Astrocyte (in vitro differentiated cells and primary cell): ENCODE results near the gene RTN4IP1. TPM values are rescaled to one million over a fixed set of nuclear protein-coding genes. Genes with fewer than 3 reads are reported as not detected.

Experiments
- DNase-seq: peaks from one replicate; pipeline ENCODE4 v3.0.0-alpha.2; 2010; ENCODE audit warnings: low read depth
- FAIRE-seq: peaks from 2 replicates; lab custom pipeline; 2011; peaks lifted over from hg19 to GRCh38; lab: Jason Lieb, UNC
- H2AFZ ChIP-seq: 2 replicates; pipeline ENCODE4 v1.6.0; 2012; ENCODE audit warnings: low read depth, low read length, inconsistent platforms
- H3K27ac ChIP-seq: 2 replicates; pipeline ENCODE4 v1.5.1; 2011; ENCODE audit warnings: low read depth, low read length, inconsistent platforms
- H3K27me3 ChIP-seq: 2 replicates; pipeline ENCODE4 v1.6.0; 2011; ENCODE audit warnings: low read length, inconsistent platforms; ENCODE audit not compliant: insufficient read depth
- H3K36me3 ChIP-seq: 2 replicates; pipeline ENCODE4 v1.5.1; 2011; ENCODE audit warnings: low read length, inconsistent platforms; ENCODE audit not compliant: insufficient read depth
- H3K4me1 ChIP-seq: 2 replicates; pipeline ENCODE4 v1.5.1; 2011; ENCODE audit warnings: low read length, inconsistent platforms; ENCODE audit not compliant: insufficient read depth
- H3K4me2 ChIP-seq: 2 replicates; pipeline ENCODE4 v1.6.0; 2012; ENCODE audit warnings: low read length, inconsistent platforms
- H3K4me3 ChIP-seq: 2 replicates; pipeline ENCODE4 v1.5.1; 2011; ENCODE audit warnings: low read depth, mild to moderate bottlenecking, low read length, inconsistent platforms; ENCODE audit not compliant: insufficient read depth
- H3K79me2 ChIP-seq: 2 replicates; pipeline ENCODE4 v1.6.0; 2012; ENCODE audit warnings: mild to moderate bottlenecking, low read length, inconsistent platforms; ENCODE audit not compliant: insufficient read depth
- H3K9ac ChIP-seq: 2 replicates; pipeline ENCODE4 v1.6.0; 2012; ENCODE audit warnings: mild to moderate bottlenecking, low read length, inconsistent platforms
- H3K9me3 ChIP-seq: 2 replicates; pipeline ENCODE4 v1.5.1; 2012; ENCODE audit warnings: low read depth, mild to moderate bottlenecking, low read length, inconsistent platforms; ENCODE audit not compliant: insufficient read depth
- H4K20me1 ChIP-seq: 2 replicates; pipeline ENCODE4 v1.6.0; 2012; ENCODE audit warnings: low read length, inconsistent platforms; ENCODE audit not compliant: insufficient read depth
- H3K27ac Mint-ChIP-seq: one replicate; pipeline ENCODE4 v1.8.0; 2021; ENCODE audit warnings: mild to moderate bottlenecking, mixed read lengths; ENCODE audit not compliant: unreplicated experiment
- H3K27me3 Mint-ChIP-seq: one replicate; pipeline ENCODE4 v1.8.0; 2021; ENCODE audit warnings: low read depth, mixed read lengths; ENCODE audit not compliant: unreplicated experiment
- H3K36me3 Mint-ChIP-seq: one replicate; pipeline ENCODE4 v1.8.0; 2021; ENCODE audit warnings: low read depth, mixed read lengths; ENCODE audit not compliant: unreplicated experiment
- H3K4me1 Mint-ChIP-seq: one replicate; pipeline ENCODE4 v1.8.0; 2021; ENCODE audit warnings: low read depth, mixed read lengths; ENCODE audit not compliant: unreplicated experiment
- H3K4me3 Mint-ChIP-seq: one replicate; pipeline ENCODE4 v1.8.0; 2021; ENCODE audit warnings: mild to moderate bottlenecking, moderate library complexity, mixed read lengths; ENCODE audit not compliant: unreplicated experiment
- H3K9me3 Mint-ChIP-seq: one replicate; pipeline ENCODE4 v1.8.0; 2021; ENCODE audit warnings: mild to moderate bottlenecking, mixed read lengths; ENCODE audit not compliant: unreplicated experiment
- CTCF ChIP-seq: IDR thresholded peaks from 2 replicates; pipeline ENCODE4 v1.5.1; 2011; ENCODE audit warnings: low read depth, mild to moderate bottlenecking, inconsistent platforms, low read length, moderate library complexity; ENCODE audit not compliant: insufficient read depth
- EZH2 ChIP-seq: IDR thresholded peaks from 2 replicates; pipeline ENCODE4 v1.6.1; 2012; ENCODE audit warnings: mild to moderate bottlenecking, low read length, inconsistent platforms; ENCODE audit not compliant: insufficient read depth
- total RNA-seq: library from RNA; stranded (reverse); gene quantifications from 2 replicates; pipeline ENCODE4 v1.2.1, GENCODE V29; 2021

The RTN4IP1 gene
- total RNA-seq, 1 donor from 2014 or later, result 5.3 TPM

GRCh38 chr6:106667022-106667402, 37.7 kb upstream of the RTN4IP1 start:
- Histone ChIP-seq H3K4me2 (no peak overlapping the region), H3K79me2 (no peaks in the 10 kb centered on the region), H3K36me3 (peaks cover 6% of the 10 kb centered on the region), H3K4me3 (no peak overlapping the region), H3K27me3 (no peaks in the 10 kb centered on the region), H3K4me1 (no peaks in the 10 kb centered on the region), H4K20me1 (no peaks in the 10 kb centered on the region), H3K9ac (no peak overlapping the region), H2AFZ (no peak overlapping the region), H3K9me3 (no peaks in the 10 kb centered on the region), H3K27ac (no peak overlapping the region)
- FAIRE-seq (no peak), DNase-seq (no peak)
- Mint-ChIP-seq H3K4me1 (peaks cover 6% of the 10 kb centered on the region), H3K9me3 (no peaks in the 10 kb centered on the region), H3K36me3 (peaks cover 6% of the 10 kb centered on the region), H3K27ac (no peak overlapping the region), H3K27me3 (no peaks in the 10 kb centered on the region), H3K4me3 (no peak overlapping the region)
- no peak for TF ChIP-seq CTCF
- TF ChIP-seq EZH2, result no peak

DNA sequence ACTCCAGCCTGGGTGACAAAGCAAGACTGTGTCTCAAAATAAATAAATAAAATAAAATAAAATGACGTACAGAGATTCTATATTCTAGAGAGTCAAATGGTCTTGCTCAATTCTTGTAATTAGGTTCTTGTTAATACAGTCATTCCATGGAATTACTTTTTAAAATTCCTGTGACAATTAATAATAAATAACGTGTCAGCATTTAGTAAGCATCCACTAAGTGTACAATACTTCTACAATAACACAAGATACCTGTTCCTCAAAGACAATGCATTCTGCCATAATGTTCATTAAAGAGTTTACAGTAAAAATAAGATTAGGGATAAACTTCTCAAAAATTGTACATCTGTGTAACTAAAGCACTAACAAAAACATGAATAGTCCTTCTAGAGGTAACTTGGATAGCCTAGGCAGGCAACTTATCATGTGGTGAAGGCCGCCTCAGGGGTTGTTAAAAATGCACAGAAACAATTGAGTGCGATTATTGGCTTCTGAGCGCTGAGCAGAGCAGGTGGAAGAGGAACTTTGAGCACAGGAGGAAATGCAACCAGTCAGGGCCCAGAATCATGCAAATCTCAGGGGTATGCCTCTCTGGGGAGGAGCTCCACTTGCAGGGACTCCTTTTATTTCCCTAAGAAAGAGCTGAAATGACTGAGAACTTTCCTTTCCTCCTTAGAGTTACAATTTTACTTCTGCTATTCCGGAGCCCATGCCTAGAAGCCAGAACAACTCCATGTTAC, 37.2 kb upstream of the RTN4IP1 start:
- H3K4me1 Mint-ChIP-seq, result peaks cover 6% of the 10 kb centered on the region
- H3K27ac Mint-ChIP-seq, result no peak overlapping the region

More for the DNA sequence above, 37.2 kb upstream of the RTN4IP1 start:
- Histone ChIP-seq H3K27me3 (no peaks in the 10 kb centered on the region), H3K4me3 (no peak overlapping the region), H3K9ac (no peak overlapping the region), H2AFZ (no peak overlapping the region), H3K9me3 (no peaks in the 10 kb centered on the region), H3K27ac (no peak overlapping the region), H3K4me2 (no peak overlapping the region), H3K79me2 (no peaks in the 10 kb centered on the region), H4K20me1 (no peaks in the 10 kb centered on the region), H3K4me1 (no peaks in the 10 kb centered on the region), H3K36me3 (peaks cover 6% of the 10 kb centered on the region)
- DNase-seq, result no peak
- peaks cover 6% of the 10 kb centered on the region for H3K36me3 Mint-ChIP-seq
- no peak overlapping the region for H3K4me3 Mint-ChIP-seq
- FAIRE-seq, result no peak
- TF ChIP-seq EZH2, result no peak
- TF ChIP-seq CTCF, result no peak
- no peaks in the 10 kb centered on the region for H3K27me3 Mint-ChIP-seq
- H3K9me3 Mint-ChIP-seq, result no peaks in the 10 kb centered on the region
